B cell (primary cell): ENCODE measurements around the gene NRM. TPM values are rescaled to one million over a fixed set of nuclear protein-coding genes. Genes with fewer than 3 reads are reported as not detected.

Experiments
- ATAC-seq: fragments of 200-7000 bp; cut with Tn5 transposase; one replicate; pipeline ENCODE4 v1.10.0; 2021; ENCODE audit warnings: low read depth, mild to moderate bottlenecking, moderate number of reproducible peaks, moderate library complexity
- CTCF ChIA-PET: fragments of 350-600 bp; sonication (Branson Sonifier 250); formaldehyde crosslinking; loops from one replicate; lab custom pipeline; 2021; ENCODE audit warnings: antibody characterized with exemption, inconsistent platforms; lab: Charles Lee
- POLR2A ChIA-PET: fragments of 350-600 bp; sonication (Branson Sonifier 250); formaldehyde crosslinking; loops from one replicate; lab custom pipeline; 2021; ENCODE audit warnings: antibody characterized with exemption; lab: Charles Lee
- DNase-seq: peaks from one replicate; pipeline ENCODE4 v3.0.0; 2013
- H2AFZ ChIP-seq: 2 replicates; pipeline ENCODE4 v1.6.1; 2012; ENCODE audit warnings: mild to moderate bottlenecking, low read depth, low read length; ENCODE audit not compliant: insufficient read depth, poor library complexity, severe bottlenecking
- H3K27ac ChIP-seq, 2 donors: 1 replicate in 1 of 2; 2 replicates in 1 of 2; pipeline ENCODE4 v1.5.1; 2012 to 2013; ENCODE audit warnings: low read length in 2 of 2, mild to moderate bottlenecking in 2 of 2, moderate library complexity in 1 of 2
- H3K27me3 ChIP-seq, 4 experiments: fragments of 200-600 bp in 1 of 4; sonication (generic) in 1 of 4; replicated peaks in 1 of 4; 1 replicate in 2 of 4; 2 replicates in 2 of 4; pipeline versions ENCODE4 v1.6.1 to v1.7.0; 2013 to 2016; ENCODE audit warnings: low read length in 3 of 4, mild to moderate bottlenecking in 2 of 4, mixed read lengths in 1 of 4, moderate library complexity in 1 of 4; ENCODE audit not compliant: insufficient read depth in 4 of 4, control insufficient read depth in 3 of 4; ENCODE audit errors: control extremely low read depth in 1 of 4
- H3K36me3 ChIP-seq, 2 experiments: replicated peaks in 1 of 2; 1 replicate in 1 of 2; 2 replicates in 1 of 2; pipeline versions ENCODE4 v1.6.1 to v1.7.1; 2013; ENCODE audit warnings: low read length in 1 of 2; ENCODE audit not compliant: insufficient read depth in 2 of 2, control insufficient read depth in 1 of 2; ENCODE audit errors: control extremely low read depth in 1 of 2, extremely low read depth in 1 of 2
- H3K4me1 ChIP-seq, 2 donors: fragments of 200-600 bp in 1 of 2; sonication (generic) in 1 of 2; 1 replicate in 1 of 2; 2 replicates in 1 of 2; pipeline versions ENCODE4 v1.5.1 to v1.6.1; 2013 to 2017; ENCODE audit warnings: low read length in 2 of 2; ENCODE audit not compliant: control insufficient read depth in 2 of 2, insufficient read depth in 2 of 2
- H3K4me2 ChIP-seq: replicated peaks from 2 replicates; pipeline ENCODE3; 2012; ENCODE audit warnings: mild to moderate bottlenecking, low read depth, low read length; ENCODE audit not compliant: poor library complexity, severe bottlenecking
- H3K4me3 ChIP-seq, 5 experiments: fragments of 200-600 bp in 1 of 5; sonication (generic) in 1 of 5; 1 replicate in 3 of 5; 2 replicates in 2 of 5; pipeline versions ENCODE4 v1.5.1 to v1.7.0; 2011 to 2016; ENCODE audit warnings: low read length in 4 of 5, mild to moderate bottlenecking in 4 of 5, low read depth in 2 of 5, control low read depth in 1 of 5, moderate library complexity in 1 of 5; ENCODE audit not compliant: insufficient read depth in 1 of 5; ENCODE audit errors: control extremely low read depth in 1 of 5, extremely low read depth in 1 of 5
- H3K79me2 ChIP-seq: fragments of 200-600 bp; sonication (generic); one replicate; pipeline ENCODE4 v1.6.0; 2016; ENCODE audit warnings: low read length; ENCODE audit not compliant: control insufficient read depth, insufficient read depth
- H3K9ac ChIP-seq: fragments of 200-600 bp; sonication (generic); 2 replicates; pipeline ENCODE4 v1.6.1; 2017; ENCODE audit warnings: mild to moderate bottlenecking, low read length, moderate library complexity
- H3K9me3 ChIP-seq, 3 donors: one replicate each; pipeline versions ENCODE4 v1.6.1 to v1.7.1; 2013; ENCODE audit warnings: low read length in 2 of 3; ENCODE audit not compliant: control insufficient read depth in 2 of 3, insufficient read depth in 1 of 3; ENCODE audit errors: control extremely low read depth in 1 of 3
- H4K20me1 ChIP-seq: 2 replicates; pipeline ENCODE4 v1.6.0; 2012; ENCODE audit warnings: mild to moderate bottlenecking, low read length; ENCODE audit not compliant: insufficient read depth, control insufficient read depth, poor library complexity, severe bottlenecking
- H3K27ac Mint-ChIP-seq: one replicate; pipeline ENCODE4 v1.8.0; 2021; ENCODE audit warnings: mixed read lengths
- H3K27me3 Mint-ChIP-seq: one replicate; pipeline ENCODE4 v1.8.0; 2021; ENCODE audit warnings: mixed read lengths
- H3K4me1 Mint-ChIP-seq: one replicate; pipeline ENCODE4 v1.8.0; 2021; ENCODE audit warnings: mixed read lengths
- H3K4me3 Mint-ChIP-seq: one replicate; pipeline ENCODE4 v1.8.0; 2021; ENCODE audit warnings: mixed read lengths
- H3K9me3 Mint-ChIP-seq: one replicate; pipeline ENCODE4 v1.8.0; 2022; ENCODE audit warnings: mixed read lengths; ENCODE audit not compliant: insufficient read depth
- EZH2 ChIP-seq: IDR thresholded peaks from 2 replicates; pipeline ENCODE4 v1.6.1; 2012; ENCODE audit warnings: borderline replicate concordance, low read depth, mild to moderate bottlenecking, moderate library complexity, low read length; ENCODE audit not compliant: insufficient read depth, poor library complexity, severe bottlenecking
- WGBS: methylation state at CpG from one replicate; pipeline ENCODE4 v1.1.5; 2013; ENCODE audit warnings: missing lambda C conversion rate; ENCODE audit not compliant: insufficient coverage; 5-methylcytosine and 5-hydroxymethylcytosine counted together
- intact Hi-C: fragments of 100-400 bp; cut with micrococcal nuclease; formaldehyde crosslinking; loops from one replicate; pipeline ENCODE4 v1.10.0; 2022
- polyA plus RNA-seq: library from polyadenylated mRNA; depleted of rRNA; stranded (reverse); fragments of >200 nt; gene quantifications from 2 replicates; pipeline ENCODE4 v1.2.3, GENCODE V29; 2012
- total RNA-seq, 2 donors: library from RNA; stranded (reverse); fragments of 120-200 nt in 1 of 2; gene quantifications; 1 replicate in 1 of 2; 2 replicates in 1 of 2; pipeline versions ENCODE4 v1.2.3 to v1.2.4, GENCODE V29; 2013 to 2022
- TF ChIP-seq, protein P1 (sequence below): fragments of 200-600 bp; IDR thresholded peaks from one replicate; pipeline ENCODE4 v1.8.0; 2022; ENCODE audit warnings: antibody characterized with exemption, mild to moderate bottlenecking

NRM gene
- total and polyA plus RNA-seq, 2 donors (not counting 1 experiment from before 2014, with no cell fraction given): 24.9 to 26.0 TPM

DNA sequence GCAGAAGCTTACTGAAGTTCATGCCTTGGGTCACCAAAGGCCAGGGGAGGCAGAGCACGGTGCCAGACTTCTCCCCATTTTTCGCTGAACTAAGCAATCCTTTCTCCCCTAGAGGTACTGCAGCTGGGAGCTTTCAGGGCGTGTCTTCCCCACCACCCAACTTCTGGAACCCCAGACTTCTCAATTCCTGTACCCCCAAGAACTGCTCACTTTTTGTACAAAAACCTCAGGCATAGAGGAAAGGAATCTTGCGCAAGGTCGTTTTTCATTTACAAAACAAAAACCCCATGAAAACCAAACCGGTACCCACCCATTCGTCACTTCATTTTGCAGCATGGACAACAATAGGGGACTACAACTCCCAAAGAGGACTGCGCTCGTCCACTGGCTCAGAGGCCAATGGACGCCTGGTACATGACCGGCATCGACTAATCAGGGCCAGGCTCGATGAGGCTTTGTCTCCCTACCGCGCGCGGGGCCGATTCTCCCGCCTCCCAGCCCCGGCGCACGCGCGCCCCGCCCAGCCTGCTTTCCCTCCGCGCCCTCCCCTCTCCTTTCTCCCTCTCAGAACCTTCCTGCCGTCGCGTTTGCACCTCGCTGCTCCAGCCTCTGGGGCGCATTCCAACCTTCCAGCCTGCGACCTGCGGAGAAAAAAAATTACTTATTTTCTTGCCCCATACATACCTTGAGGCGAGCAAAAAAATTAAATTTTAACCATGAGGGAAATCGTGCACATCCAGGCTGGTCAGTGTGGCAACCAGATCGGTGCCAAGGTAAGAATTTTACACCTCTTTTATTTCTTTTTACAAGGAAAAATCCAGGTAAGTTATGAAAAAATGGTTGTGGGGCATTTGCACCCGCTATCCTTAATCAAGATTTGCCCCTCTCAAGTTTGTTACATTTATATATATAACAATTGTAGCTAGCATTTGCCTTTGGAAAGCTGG lies 29.3 kb upstream of the NRM start, which contains the start of gene TUBB:
Gene TUBB (plus strand): TSS at position 562 of the 947 bp plus-strand sequence. CDS start 155 bp downstream, at position 717.
- H3K9me3 ChIP-seq: no peaks in the 10 kb centered on the region
- no peaks in the 10 kb centered on the region for H3K27me3 Mint-ChIP-seq
- intact Hi-C loops: no loop called here
- H4K20me1 ChIP-seq: peaks cover 33% of the 10 kb centered on the region
- H3K27me3 ChIP-seq: no peaks in the 10 kb centered on the region
- peaks cover 59% of the 10 kb centered on the region for H3K4me1 Mint-ChIP-seq
- DNase-seq: peak; percentile 95
- WGBS: under 1% methylated on average over 34 of the region's 38 CpGs
- peaks cover 2 to 28% of the 10 kb centered on the region in 2 experiments for H3K36me3 ChIP-seq
- peaks cover 67% of the 10 kb centered on the region for H3K79me2 ChIP-seq
- peak within 1 kb of the TSS; percentile 90 for H3K27ac Mint-ChIP-seq
- ATAC-seq: peak; percentile 57
- H3K4me3 ChIP-seq: peak within 1 kb of the TSS; percentile 74 to 99 (median 92)
- peak within 1 kb of the TSS; percentile 83 for H3K4me2 ChIP-seq
- peaks cover 30 to 46% of the 10 kb centered on the region in 2 donors for H3K4me1 ChIP-seq
- ChIA-PET CTCF (interaction anchor here (0.6 to 22.5 kb wide), 8 partner anchors 10 to 357 kb away, joined by 3 to 963 read pairs (median 12); partner anchors contain the start of genes ATAT1, DHX16 and NRM), POLR2A (interaction anchor here (0.5 to 9.8 kb wide), 9 partner anchors 14 to 178 kb away, joined by 3 to 216 read pairs (median 12); partner anchors contain the start of genes MRPS18B, PPP1R10 and PPP1R18)
- H3K9me3 Mint-ChIP-seq: no peaks in the 10 kb centered on the region
- peak within 1 kb of the TSS; percentile 82 to 84 for H3K27ac ChIP-seq
- no peak for TF ChIP-seq EZH2
- TF ChIP-seq, protein P1, sequence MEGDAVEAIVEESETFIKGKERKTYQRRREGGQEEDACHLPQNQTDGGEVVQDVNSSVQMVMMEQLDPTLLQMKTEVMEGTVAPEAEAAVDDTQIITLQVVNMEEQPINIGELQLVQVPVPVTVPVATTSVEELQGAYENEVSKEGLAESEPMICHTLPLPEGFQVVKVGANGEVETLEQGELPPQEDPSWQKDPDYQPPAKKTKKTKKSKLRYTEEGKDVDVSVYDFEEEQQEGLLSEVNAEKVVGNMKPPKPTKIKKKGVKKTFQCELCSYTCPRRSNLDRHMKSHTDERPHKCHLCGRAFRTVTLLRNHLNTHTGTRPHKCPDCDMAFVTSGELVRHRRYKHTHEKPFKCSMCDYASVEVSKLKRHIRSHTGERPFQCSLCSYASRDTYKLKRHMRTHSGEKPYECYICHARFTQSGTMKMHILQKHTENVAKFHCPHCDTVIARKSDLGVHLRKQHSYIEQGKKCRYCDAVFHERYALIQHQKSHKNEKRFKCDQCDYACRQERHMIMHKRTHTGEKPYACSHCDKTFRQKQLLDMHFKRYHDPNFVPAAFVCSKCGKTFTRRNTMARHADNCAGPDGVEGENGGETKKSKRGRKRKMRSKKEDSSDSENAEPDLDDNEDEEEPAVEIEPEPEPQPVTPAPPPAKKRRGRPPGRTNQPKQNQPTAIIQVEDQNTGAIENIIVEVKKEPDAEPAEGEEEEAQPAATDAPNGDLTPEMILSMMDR: no peak
- H2AFZ ChIP-seq: peak within 1 kb of the TSS; percentile 68
- H3K4me3 Mint-ChIP-seq: peak within 1 kb of the TSS; percentile 90
- H3K9ac ChIP-seq: peak within 1 kb of the TSS; percentile 78
